Activated T-cell treated with anti-CD3 and anti-CD28 coated beads, Interleukin-2, amount 50 U/mL, for 24 hours (primary cell): ENCODE measurements around the gene ELP4.
"Not testable (repeated sequence)": the region's sequence is repeated elsewhere in the genome, so short reads cannot be mapped to it uniquely, and the experiment has no call there.

Source experiments
- DNase-seq: peaks from one replicate; pipeline ENCODE4 v3.0.0-alpha.2; 2020
- H3K27ac Mint-ChIP-seq: 2 replicates; pipeline ENCODE4 v1.8.0; 2020; ENCODE audit warnings: mild to moderate bottlenecking, mixed read lengths
- H3K27me3 Mint-ChIP-seq: 2 replicates; pipeline ENCODE4 v1.8.0; 2020; ENCODE audit warnings: mixed read lengths
- H3K36me3 Mint-ChIP-seq: 2 replicates; pipeline ENCODE4 v1.8.0; 2020; ENCODE audit warnings: low read depth, mixed read lengths
- H3K4me1 Mint-ChIP-seq: 2 replicates; pipeline ENCODE4 v1.8.0; 2020; ENCODE audit warnings: low read depth, mixed read lengths
- H3K4me3 Mint-ChIP-seq: 2 replicates; pipeline ENCODE4 v1.8.0; 2020; ENCODE audit warnings: mild to moderate bottlenecking, moderate library complexity, mixed read lengths
- H3K9me3 Mint-ChIP-seq: 2 replicates; pipeline ENCODE4 v1.8.0; 2020; ENCODE audit warnings: mixed read lengths

The ELP4 gene

GRCh38 chr11:31509051-31509428 lies 527 bp upstream of the ELP4 start:
- Mint-ChIP-seq H3K27ac (peak overlapping the region; percentile 97), H3K4me1 (peaks cover 48% of the 10 kb centered on the region), H3K4me3 (peak overlapping the region; percentile 98), H3K27me3 (no peaks in the 10 kb centered on the region), H3K36me3 (peaks cover 39% of the 10 kb centered on the region), H3K9me3 (no peaks in the 10 kb centered on the region)
- no peak for DNase-seq

GRCh38 chr11:31512117-31512516 lies 2.5 kb downstream of the ELP4 start:
- Mint-ChIP-seq H3K27me3 (no peaks in the 10 kb centered on the region), H3K9me3 (no peaks in the 10 kb centered on the region), H3K4me1 (peaks cover 30% of the 10 kb centered on the region), H3K27ac (no peak overlapping the region), H3K4me3 (no peak overlapping the region), H3K36me3 (peaks cover 17% of the 10 kb centered on the region)
- DNase-seq = no peak

GRCh38 chr11:31521497-31522150 lies 12.1 kb downstream of the ELP4 start:
- H3K4me3 Mint-ChIP-seq = no peak overlapping the region
- H3K27me3 Mint-ChIP-seq = no peaks in the 10 kb centered on the region
- H3K4me1 Mint-ChIP-seq = no peaks in the 10 kb centered on the region
- H3K27ac Mint-ChIP-seq = no peak overlapping the region
- H3K36me3 Mint-ChIP-seq = peaks cover 13% of the 10 kb centered on the region
- H3K9me3 Mint-ChIP-seq = no peaks in the 10 kb centered on the region
- no peak for DNase-seq

GRCh38 chr11:31529189-31529588 lies 19.6 kb downstream of the ELP4 start:
- no peaks in the 10 kb centered on the region for H3K27me3 Mint-ChIP-seq
- peaks cover 12% of the 10 kb centered on the region for H3K36me3 Mint-ChIP-seq
- H3K4me3 Mint-ChIP-seq = no peak overlapping the region
- DNase-seq = no peak
- no peaks in the 10 kb centered on the region for H3K9me3 Mint-ChIP-seq
- no peak overlapping the region for H3K27ac Mint-ChIP-seq
- peaks cover 1% of the 10 kb centered on the region for H3K4me1 Mint-ChIP-seq

GRCh38 chr11:31529701-31530100 lies 20.1 kb downstream of the ELP4 start:
- no peak overlapping the region for H3K27ac Mint-ChIP-seq
- H3K27me3 Mint-ChIP-seq = no peaks in the 10 kb centered on the region
- H3K4me1 Mint-ChIP-seq = peaks cover 1% of the 10 kb centered on the region
- no peak overlapping the region for H3K4me3 Mint-ChIP-seq
- peaks cover 13% of the 10 kb centered on the region for H3K36me3 Mint-ChIP-seq
- DNase-seq = no peak
- no peaks in the 10 kb centered on the region for H3K9me3 Mint-ChIP-seq

- no peaks in the 10 kb centered on the region for H3K9me3 Mint-ChIP-seq
- no peak overlapping the region for H3K27ac Mint-ChIP-seq
- DNase-seq = no peak
- H3K4me3 Mint-ChIP-seq = no peak overlapping the region
- H3K27me3 Mint-ChIP-seq = no peaks in the 10 kb centered on the region
- peaks cover 1% of the 10 kb centered on the region for H3K4me1 Mint-ChIP-seq
- peaks cover 21% of the 10 kb centered on the region for H3K36me3 Mint-ChIP-seq
Measured at GRCh38 chr11:31531293-31531692, 21.7 kb downstream of the ELP4 start.

- H3K27ac Mint-ChIP-seq = no peak overlapping the region
Measured at GRCh38 chr11:31535479-31535878, 25.9 kb downstream of the ELP4 start.

GRCh38 chr11:31542862-31543261 lies 33.3 kb downstream of the ELP4 start:
- no peak overlapping the region for H3K4me3 Mint-ChIP-seq
- H3K4me1 Mint-ChIP-seq = no peaks in the 10 kb centered on the region
- H3K27me3 Mint-ChIP-seq = no peaks in the 10 kb centered on the region
- peaks cover 4% of the 10 kb centered on the region for H3K9me3 Mint-ChIP-seq
- no peak overlapping the region for H3K27ac Mint-ChIP-seq
- no peak for DNase-seq
- peaks cover 50% of the 10 kb centered on the region for H3K36me3 Mint-ChIP-seq

More at GRCh38 chr11:31535479-31535878, 25.9 kb downstream of the ELP4 start:
- H3K4me3 Mint-ChIP-seq = no peak overlapping the region
- H3K36me3 Mint-ChIP-seq = peaks cover 42% of the 10 kb centered on the region
- peaks cover 1% of the 10 kb centered on the region for H3K4me1 Mint-ChIP-seq
- H3K27me3 Mint-ChIP-seq = no peaks in the 10 kb centered on the region
- no peak for DNase-seq
- no peaks in the 10 kb centered on the region for H3K9me3 Mint-ChIP-seq

- Mint-ChIP-seq H3K4me1 (no peaks in the 10 kb centered on the region), H3K27ac (no peak overlapping the region), H3K9me3 (no peaks in the 10 kb centered on the region), H3K4me3 (no peak overlapping the region), H3K36me3 (peaks cover 2% of the 10 kb centered on the region), H3K27me3 (no peaks in the 10 kb centered on the region)
- DNase-seq = no peak
Measured at GRCh38 chr11:31555938-31556337, 46.4 kb downstream of the ELP4 start.

GRCh38 chr11:31558001-31558400 lies 48.4 kb downstream of the ELP4 start:
- no peak overlapping the region for H3K27ac Mint-ChIP-seq
- peaks cover 2% of the 10 kb centered on the region for H3K36me3 Mint-ChIP-seq
- no peak overlapping the region for H3K4me3 Mint-ChIP-seq
- no peaks in the 10 kb centered on the region for H3K27me3 Mint-ChIP-seq
- DNase-seq = no peak
- H3K9me3 Mint-ChIP-seq = no peaks in the 10 kb centered on the region
- H3K4me1 Mint-ChIP-seq = no peaks in the 10 kb centered on the region

- Mint-ChIP-seq H3K9me3 (peaks cover 5% of the 10 kb centered on the region), H3K4me3 (no peak overlapping the region), H3K4me1 (no peaks in the 10 kb centered on the region), H3K36me3 (peaks cover 14% of the 10 kb centered on the region), H3K27me3 (no peaks in the 10 kb centered on the region), H3K27ac (no peak overlapping the region)
- no peak for DNase-seq
Measured at GRCh38 chr11:31560842-31561476, 51.4 kb downstream of the ELP4 start.

- H3K27ac Mint-ChIP-seq = not testable (repeated sequence)
- peaks cover 40% of the 10 kb centered on the region for H3K36me3 Mint-ChIP-seq
Measured at GRCh38 chr11:31564517-31564916, 55.0 kb downstream of the ELP4 start.

GRCh38 chr11:31574133-31574532 lies 64.6 kb downstream of the ELP4 start:
- not testable (repeated sequence) for H3K27me3 Mint-ChIP-seq, H3K4me1 Mint-ChIP-seq, H3K27ac Mint-ChIP-seq, H3K4me3 Mint-ChIP-seq, DNase-seq
- Mint-ChIP-seq H3K9me3 (peaks cover 24% of the 10 kb centered on the region), H3K36me3 (peaks cover 30% of the 10 kb centered on the region)

More at GRCh38 chr11:31564517-31564916, 55.0 kb downstream of the ELP4 start:
- H3K4me3 Mint-ChIP-seq, DNase-seq, H3K27me3 Mint-ChIP-seq, H3K4me1 Mint-ChIP-seq, H3K9me3 Mint-ChIP-seq: not testable (repeated sequence)

GRCh38 chr11:31575764-31576163 lies 66.2 kb downstream of the ELP4 start:
- H3K27me3 Mint-ChIP-seq, H3K4me1 Mint-ChIP-seq, H3K27ac Mint-ChIP-seq, H3K4me3 Mint-ChIP-seq, DNase-seq: not testable (repeated sequence)
- H3K36me3 Mint-ChIP-seq = peaks cover 26% of the 10 kb centered on the region
- peaks cover 20% of the 10 kb centered on the region for H3K9me3 Mint-ChIP-seq

- H3K4me1 Mint-ChIP-seq, H3K27me3 Mint-ChIP-seq, H3K36me3 Mint-ChIP-seq, DNase-seq, H3K27ac Mint-ChIP-seq, H3K4me3 Mint-ChIP-seq: not testable (repeated sequence)
- H3K9me3 Mint-ChIP-seq = peaks cover 18% of the 10 kb centered on the region
Measured at GRCh38 chr11:31579412-31579811, 69.8 kb downstream of the ELP4 start.
